Cerebellar cortex (tissue), 1 donor: ENCODE results near the gene TMCO4.
"Not testable (repeated sequence)": the region's sequence is repeated elsewhere in the genome, so short reads cannot be mapped to it uniquely, and the experiment has no call there.

Source experiments
- DNase-seq: peaks from one replicate; pipeline ENCODE4 v3.0.0-alpha.2; 2015; ENCODE audit warnings: low spot score

TMCO4 gene

GRCh38 chr1:19656134-19656779 lies 143.5 kb downstream of the TMCO4 start:
- DNase-seq = no peak

GRCh38 chr1:19655718-19656080 lies 144.0 kb downstream of the TMCO4 start:
- DNase-seq = no peak

- no peak for DNase-seq
Measured at GRCh38 chr1:19654886-19655717, 144.6 kb downstream of the TMCO4 start.

DNA sequence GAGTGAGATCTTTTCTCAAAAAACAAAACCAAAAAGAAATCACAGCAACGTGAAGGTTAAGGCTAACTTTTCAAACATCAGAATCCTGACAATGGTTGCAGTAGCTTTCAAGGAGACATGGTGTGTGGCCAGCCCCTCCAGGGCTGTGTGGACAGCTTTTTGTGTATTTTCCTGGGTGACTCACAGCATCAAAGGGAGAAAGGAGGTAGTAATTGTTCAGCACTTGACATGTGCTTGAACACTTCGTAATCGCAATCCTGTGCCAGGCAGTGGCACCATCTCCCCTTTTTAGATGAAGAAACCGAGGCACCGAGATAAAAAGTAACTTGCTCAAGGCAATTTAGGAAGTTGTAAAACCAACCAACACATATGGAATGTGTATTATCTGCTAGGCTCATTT lies 145.3 kb downstream of the TMCO4 start:
- DNase-seq = no peak

DNA sequence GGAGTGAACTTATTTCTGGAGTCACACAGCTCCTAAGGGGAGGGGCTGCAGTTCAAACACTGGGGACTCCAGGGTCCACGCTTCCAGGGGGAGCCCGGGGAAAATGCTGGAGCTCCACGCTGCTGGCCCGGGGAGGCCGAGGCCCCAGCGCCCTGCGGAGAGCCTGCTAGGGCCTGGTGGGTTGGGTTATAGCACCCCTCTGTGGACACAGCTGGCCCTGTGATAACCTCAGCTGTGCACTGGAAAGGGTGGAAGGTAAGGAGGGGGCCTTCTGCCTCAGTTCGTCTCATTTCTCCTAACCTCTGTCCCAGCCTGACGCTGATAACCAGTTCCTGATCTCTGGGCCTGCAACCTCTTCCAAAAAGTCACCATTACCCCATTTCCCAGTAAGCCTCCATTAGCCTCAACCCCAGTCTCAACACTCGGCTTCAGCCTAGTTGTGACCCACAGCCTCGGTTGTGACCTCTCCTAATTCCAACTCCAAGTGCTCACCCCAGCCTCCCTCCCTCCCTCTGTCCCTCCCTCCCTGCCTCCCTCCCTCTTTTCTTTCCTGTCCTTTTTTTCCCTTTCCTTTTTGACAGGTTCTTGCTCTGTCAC lies 148.5 kb downstream of the TMCO4 start:
- peak; percentile 54 for DNase-seq

DNA sequence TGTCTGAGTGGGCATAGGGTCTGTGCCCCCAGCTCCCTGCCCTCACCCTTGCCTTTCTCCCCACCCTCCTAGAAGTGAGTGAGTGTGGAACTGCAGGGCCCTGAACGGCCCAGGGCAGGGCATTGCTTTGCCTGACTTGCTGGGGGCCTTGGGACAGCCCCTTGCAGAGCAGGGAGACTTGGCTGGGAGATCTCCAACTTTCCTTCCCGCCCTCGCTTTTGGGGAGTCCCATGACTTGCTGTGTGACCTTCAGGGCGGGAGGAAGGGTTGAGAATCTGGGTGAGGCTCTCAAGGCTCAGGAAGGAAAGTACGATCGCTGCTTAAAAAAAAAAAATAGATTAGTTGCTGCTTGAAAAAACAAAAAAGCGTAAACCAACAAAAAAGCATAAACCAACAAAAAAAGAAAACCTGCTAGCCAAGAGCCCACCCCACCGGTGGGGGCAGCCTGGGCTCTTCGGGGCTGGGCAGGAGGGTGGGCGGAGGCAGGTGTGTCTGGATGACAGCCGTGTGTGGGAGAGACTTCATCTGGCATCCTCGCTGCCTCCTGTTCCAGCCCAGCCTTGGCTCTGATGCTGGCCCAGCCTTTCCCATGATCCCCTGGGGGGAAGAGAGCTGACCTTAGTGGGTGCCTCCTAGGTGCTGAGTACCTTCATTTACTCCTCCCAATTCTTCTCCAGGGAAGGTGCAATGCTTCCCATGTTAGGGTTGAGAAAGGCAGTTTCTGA lies 149.1 kb downstream of the TMCO4 start:
- DNase-seq = peak; percentile 45

- peak; percentile 68 for DNase-seq
Measured at GRCh38 chr1:19648689-19649088, 151.0 kb downstream of the TMCO4 start.

GRCh38 chr1:19648239-19648638 lies 151.5 kb downstream of the TMCO4 start:
- no peak for DNase-seq

- DNase-seq = no peak
Measured at GRCh38 chr1:19647643-19648042, 152.1 kb downstream of the TMCO4 start.

- no peak for DNase-seq
Measured at GRCh38 chr1:19646377-19647319, 153.1 kb downstream of the TMCO4 start.

GRCh38 chr1:19645411-19646251 lies 154.1 kb downstream of the TMCO4 start:
- no peak for DNase-seq

- no peak for DNase-seq
Measured at GRCh38 chr1:19644681-19645410, 154.9 kb downstream of the TMCO4 start.

GRCh38 chr1:19644395-19644680 lies 155.4 kb downstream of the TMCO4 start:
- no peak for DNase-seq

GRCh38 chr1:19643602-19644394 lies 155.9 kb downstream of the TMCO4 start, which contains the start of gene NBL1:
NBL1 (plus strand) TSS chr1:19644311; CDS start chr1:19655031, 10,720 bp downstream.
- no peak for DNase-seq

- DNase-seq = no peak
Measured at GRCh38 chr1:19643121-19643520, 156.6 kb downstream of the TMCO4 start.

DNA sequence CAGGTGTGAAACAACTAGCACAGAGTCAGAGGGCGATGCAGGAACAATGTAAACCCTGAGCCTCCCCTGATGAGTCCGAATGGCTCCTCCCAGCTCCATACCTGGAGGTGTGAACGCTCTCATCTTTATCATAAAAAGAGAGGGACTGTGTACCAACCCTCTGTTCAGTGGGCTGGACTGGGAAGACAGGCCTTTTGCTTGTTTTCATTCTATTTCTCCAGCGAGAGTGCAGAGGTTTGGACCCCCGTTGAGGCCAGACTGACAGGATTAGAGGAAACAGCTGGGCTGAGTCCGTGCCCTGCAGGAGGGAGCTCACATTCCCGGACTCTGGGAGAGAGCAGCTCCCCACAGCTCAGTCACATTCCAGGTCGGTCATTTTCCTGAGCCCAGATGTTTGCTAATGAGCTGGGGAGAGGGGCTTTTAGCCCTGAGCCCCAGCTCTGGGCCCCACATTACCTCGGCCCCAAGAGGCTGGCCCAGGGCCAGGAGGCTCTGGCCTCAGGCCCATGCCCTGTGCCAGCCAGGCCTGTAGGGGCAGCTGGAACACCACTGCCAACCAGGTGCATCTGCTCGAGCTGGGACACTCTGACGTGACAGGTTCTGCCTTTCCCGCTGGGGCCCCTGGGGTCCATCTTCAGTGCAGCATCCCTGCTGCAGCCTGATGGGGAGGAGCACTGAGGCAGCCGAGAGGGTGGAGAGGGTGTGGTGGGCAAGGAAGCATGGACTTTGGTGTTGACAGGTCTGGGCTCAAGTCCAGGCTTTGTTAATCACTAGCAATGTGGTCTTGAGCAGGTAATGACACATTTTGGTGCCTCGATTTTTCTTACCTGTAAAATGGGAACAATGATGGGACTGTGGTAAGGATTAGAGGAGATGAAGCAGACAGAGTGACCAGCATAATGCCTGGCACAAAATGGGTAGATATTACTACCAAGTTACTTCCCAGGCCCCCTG lies 159.1 kb downstream of the TMCO4 start:
- no peak for DNase-seq

- no peak for DNase-seq
Measured at GRCh38 chr1:19639999-19640362, 159.7 kb downstream of the TMCO4 start.

GRCh38 chr1:19639228-19639627 lies 160.5 kb downstream of the TMCO4 start:
- not testable (repeated sequence) for DNase-seq
